Motor neuron (in vitro differentiated cells): Measurements from ENCODE around the gene TRPM2. TPM values are rescaled to one million over a fixed set of nuclear protein-coding genes. Genes with fewer than 3 reads are reported as not detected.

ENCODE experiments used
- ATAC-seq, 8 experiments: fragments of 200-7000 bp; cut with Tn5 transposase; replicated peaks in 6 of 8; 2 replicates each; pipeline ENCODE4 v1.8.0; 2021; ENCODE audit warnings: mild to moderate bottlenecking in 8 of 8, moderate library complexity in 8 of 8
- H3K27ac ChIP-seq, 2 donors: fragments of 250-450 bp; sonication (Bioruptor Pico); 2 replicates each; pipeline ENCODE4 v1.9.0; 2021; ENCODE audit warnings: antibody characterized with exemption in 2 of 2, mild to moderate bottlenecking in 2 of 2, moderate library complexity in 1 of 2
- H3K4me1 ChIP-seq, 2 donors: fragments of 250-450 bp; sonication (Bioruptor Pico); replicated peaks in 1 of 2; 2 replicates each; pipeline ENCODE4 v1.6.1; 2021; ENCODE audit warnings: antibody characterized with exemption in 2 of 2, mild to moderate bottlenecking in 2 of 2, moderate library complexity in 1 of 2
- H3K4me3 ChIP-seq, 5 donors: fragments of 250-450 bp; sonication (Bioruptor Pico); 2 replicates each; pipeline ENCODE4 v1.9.0; 2021; ENCODE audit warnings: antibody characterized with exemption in 5 of 5, mild to moderate bottlenecking in 5 of 5, moderate library complexity in 4 of 5
- WGBS, 10 experiments: fragments of 450-650 bp; shearing (Covaris generic); methylation state at CpG; one replicate each; pipeline ENCODE4 v1.0.0; 2022; 5-methylcytosine and 5-hydroxymethylcytosine counted together
- in situ Hi-C, 9 experiments: fragments of 400-800 bp; cut with MboI; loops; one replicate each; pipeline ENCODE4 v1.15.0; 2021; ENCODE audit warnings: low sequenced_read_pairs in 9 of 9, low pct_unique_long_range_greater_than_20kb in 2 of 9; ENCODE audit not compliant: unreplicated experiment in 9 of 9
- total RNA-seq, 8 experiments: library from RNA; unstranded; fragments of 300-600 nt; gene quantifications; 2 replicates each; pipeline versions ENCODE4 v1.2.3 to v1.2.4, GENCODE V29; 2022

Gene TRPM2
- total RNA-seq, 8 experiments from 2014 or later = 0.05 to 0.35 (median 0.15) TPM

DNA sequence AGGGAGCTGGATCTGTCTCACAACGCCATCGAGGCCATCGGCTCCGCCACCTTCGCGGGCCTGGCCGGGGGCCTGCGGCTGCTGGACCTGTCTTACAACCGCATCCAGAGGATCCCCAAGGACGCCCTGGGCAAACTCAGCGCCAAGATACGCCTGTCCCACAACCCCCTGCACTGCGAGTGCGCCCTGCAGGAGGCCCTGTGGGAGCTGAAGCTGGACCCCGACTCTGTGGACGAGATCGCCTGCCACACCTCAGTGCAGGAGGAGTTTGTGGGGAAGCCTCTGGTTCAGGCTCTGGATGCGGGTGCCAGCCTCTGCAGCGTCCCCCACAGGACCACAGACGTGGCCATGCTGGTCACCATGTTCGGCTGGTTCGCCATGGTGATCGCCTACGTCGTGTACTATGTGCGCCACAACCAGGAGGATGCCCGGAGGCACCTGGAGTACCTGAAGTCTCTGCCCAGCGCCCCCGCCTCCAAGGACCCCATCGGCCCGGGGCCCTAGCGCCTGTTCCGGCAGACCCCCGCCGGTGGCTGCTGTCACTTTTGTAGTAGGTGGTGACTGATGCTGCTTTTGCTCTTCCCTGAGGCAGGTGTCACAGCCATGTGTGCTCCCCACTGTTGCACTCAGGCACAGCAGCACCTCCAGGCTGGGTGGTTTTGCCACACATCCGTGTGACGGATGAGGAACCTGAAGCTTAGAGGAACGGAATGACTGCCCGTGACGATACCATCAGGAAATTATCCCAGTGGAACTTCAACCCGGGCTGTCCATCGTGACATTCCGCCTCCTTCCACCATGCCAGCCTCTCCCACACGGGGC, 103.7 kb downstream of the TRPM2 start:
- peaks cover 4 to 5% of the 10 kb centered on the region in 2 donors for H3K4me1 ChIP-seq
- in situ Hi-C loops = no loop called here
- WGBS, 10 experiments = 60 to 100% (median 88%) methylated on average over 2 to 8 of the region's 44 CpGs; no CpG with 5 or more reads in 5 of the 10 experiments

DNA sequence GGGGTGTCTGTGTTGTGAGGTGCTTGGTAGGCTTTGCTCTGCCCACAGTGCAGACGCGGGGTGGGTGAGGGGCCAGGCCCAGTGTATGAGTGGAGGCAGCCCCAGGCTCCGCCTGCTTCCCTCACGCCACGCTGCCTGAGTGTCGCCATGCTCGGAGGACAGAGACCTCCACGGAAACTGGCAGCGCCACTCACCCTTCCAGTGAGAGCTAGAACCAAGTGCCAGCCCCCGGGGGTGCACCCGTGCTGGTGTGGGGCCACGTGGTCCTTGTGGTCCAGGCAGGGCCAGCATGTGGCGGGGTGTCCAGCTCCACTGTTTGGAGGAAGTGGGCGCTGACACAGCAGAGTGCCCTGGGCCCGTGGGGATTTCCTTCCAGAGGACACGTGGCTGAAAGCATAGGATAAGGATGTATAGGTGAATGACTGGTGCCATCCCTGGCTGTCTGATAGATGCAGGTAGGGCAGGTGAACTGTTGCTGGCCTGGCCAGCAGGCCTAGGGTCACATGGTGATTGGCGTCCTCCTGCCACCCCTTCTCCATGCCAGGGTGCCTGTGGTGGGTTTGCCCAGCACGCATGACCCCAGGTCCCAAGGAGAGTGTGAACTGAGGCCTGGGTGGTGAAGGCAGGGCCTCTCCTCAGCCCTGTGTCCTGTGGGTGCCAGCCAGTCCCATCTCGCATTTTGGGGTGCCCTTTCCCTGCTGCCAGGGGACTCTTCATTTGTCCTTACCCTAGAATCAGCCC, 105.7 kb downstream of the TRPM2 start:
- in situ Hi-C loops = no loop called here

More for the DNA sequence above, 103.7 kb downstream of the TRPM2 start:
- H3K27ac ChIP-seq = no peak overlapping the region
- H3K4me3 ChIP-seq = no peak overlapping the region
- no peak for ATAC-seq

DNA sequence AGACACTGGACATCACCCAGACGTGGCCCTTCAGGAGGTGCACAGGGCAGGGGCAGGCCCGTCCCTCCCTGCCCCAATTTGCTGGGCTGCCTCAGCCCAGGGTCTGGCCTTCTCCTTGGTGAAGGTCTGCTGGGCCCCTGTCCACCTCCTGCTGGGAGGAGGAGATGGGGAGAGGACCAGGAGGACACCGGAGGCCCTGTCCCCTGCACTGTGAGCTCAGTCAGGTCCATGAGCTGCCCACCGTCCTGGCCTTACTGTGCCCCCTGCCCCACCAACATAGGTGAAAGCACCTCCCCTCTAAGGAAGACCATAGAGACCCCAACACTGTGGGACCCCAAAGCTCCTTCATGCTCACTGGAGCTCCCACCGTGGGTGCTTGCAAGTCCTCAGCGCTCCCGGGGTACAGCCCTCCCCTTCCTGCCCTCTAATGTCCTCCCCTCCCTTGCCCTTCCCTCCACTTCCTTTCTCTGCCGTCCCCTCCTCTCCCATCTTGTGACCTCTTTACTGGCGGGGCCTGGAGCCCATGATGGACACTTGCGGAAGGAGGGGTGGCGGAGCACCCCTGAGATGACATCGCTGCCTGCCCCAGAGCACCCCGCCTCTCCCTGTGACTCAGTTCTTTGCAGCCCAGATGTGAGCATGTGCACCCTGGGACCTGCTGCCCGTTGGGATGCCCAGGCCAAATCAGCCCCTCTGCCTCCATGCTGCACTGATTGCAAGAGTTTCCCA, 106.5 kb downstream of the TRPM2 start:
- in situ Hi-C loops = no loop called here
- WGBS, 10 experiments = 50 to 100% (median 59%) methylated on average over 1 to 2 of the region's 14 CpGs; no CpG with 5 or more reads in 6 of the 10 experiments

More for the DNA sequence above, 105.7 kb downstream of the TRPM2 start:
- H3K4me3 ChIP-seq = no peak overlapping the region
- no peak overlapping the region for H3K27ac ChIP-seq
- WGBS, 10 experiments = 50 to 100% (median 80%) methylated on average over 1 to 2 of the region's 19 CpGs; no CpG with 5 or more reads in 5 of the 10 experiments
- no peak for ATAC-seq
- peaks cover 4 to 5% of the 10 kb centered on the region in 2 donors for H3K4me1 ChIP-seq

DNA sequence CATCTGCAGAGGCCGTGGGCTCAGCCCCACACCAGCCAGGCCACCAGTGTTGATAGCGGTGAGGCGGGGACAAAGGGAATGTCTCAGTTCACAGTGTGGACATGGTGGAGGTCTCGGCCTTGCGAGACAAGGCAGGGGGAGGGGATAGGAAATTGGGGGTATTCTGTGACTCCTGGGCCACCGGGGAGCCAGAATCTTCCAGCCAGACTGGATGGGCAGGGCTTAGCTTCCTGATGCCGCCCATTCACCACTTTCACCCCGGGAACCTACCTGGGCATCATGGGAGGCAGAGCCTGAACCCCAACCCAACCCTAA, 107.0 kb downstream of the TRPM2 start:
- ATAC-seq = no peak
- no peak overlapping the region for H3K27ac ChIP-seq
- no CpG with 5 or more reads among the region's 8 CpGs for WGBS, 10 experiments
- no peak overlapping the region for H3K4me3 ChIP-seq
- in situ Hi-C loops = no loop called here
- peaks cover 4 to 5% of the 10 kb centered on the region in 2 donors for H3K4me1 ChIP-seq

More for the DNA sequence above, 106.5 kb downstream of the TRPM2 start:
- Histone ChIP-seq H3K27ac (no peak overlapping the region), H3K4me1 (peaks cover 4 to 5% of the 10 kb centered on the region in 2 donors), H3K4me3 (no peak overlapping the region)
- ATAC-seq = no peak

DNA sequence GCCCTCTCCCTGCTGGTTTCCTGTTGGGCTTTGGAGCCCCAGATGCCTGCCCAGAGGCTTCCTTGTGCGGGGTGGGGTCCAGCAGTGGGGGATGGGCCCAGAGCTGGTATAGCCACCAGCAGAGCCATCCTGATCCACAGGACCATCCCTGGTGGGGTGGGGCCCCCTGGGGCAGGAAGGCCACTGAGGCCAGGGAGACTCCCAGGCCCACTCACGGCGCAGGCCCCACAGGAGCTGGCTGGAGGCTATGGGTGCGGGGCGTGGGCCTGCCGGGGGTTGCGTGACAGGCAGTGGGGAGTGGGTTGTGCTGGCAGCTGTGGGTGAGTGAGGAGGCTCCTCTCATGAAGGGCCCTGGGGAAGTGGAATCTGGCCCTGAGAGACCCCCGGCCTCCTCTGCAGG, 107.6 kb downstream of the TRPM2 start:
- Histone ChIP-seq H3K27ac (no peak overlapping the region), H3K4me1 (peaks cover 3 to 5% of the 10 kb centered on the region in 2 donors), H3K4me3 (no peak overlapping the region)
- in situ Hi-C loops = no loop called here
- no peak for ATAC-seq
- WGBS, 10 experiments = no CpG with 5 or more reads among the region's 8 CpGs

DNA sequence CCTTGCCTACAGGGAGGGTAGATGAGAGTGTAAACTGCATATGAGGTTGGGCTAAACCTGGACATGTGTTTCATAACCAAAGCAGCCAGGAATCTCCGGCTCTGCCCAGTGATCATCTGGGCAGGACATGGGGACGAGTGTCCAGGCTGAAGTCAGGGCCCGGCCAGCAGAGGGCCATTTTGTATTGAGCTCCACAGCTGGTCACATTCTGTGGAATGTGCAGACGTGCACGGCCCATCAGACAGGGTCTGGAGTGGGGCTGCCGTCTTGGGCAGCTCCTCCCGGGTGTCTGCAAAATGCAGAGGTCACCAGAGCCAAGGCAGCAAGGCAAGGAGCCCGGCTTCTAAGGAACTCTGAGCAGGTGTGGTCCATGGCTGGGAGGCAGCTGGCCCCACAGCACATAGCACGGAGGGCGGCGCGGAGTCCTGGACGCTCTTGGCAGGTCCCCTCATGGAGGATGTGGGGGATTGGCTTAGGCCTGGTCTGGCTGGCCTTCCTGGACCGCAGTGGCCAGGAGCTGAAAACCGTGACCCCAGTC, 108.1 kb downstream of the TRPM2 start:
- Histone ChIP-seq H3K4me1 (peaks cover 0 to under 1% of the 10 kb centered on the region in 2 donors), H3K27ac (no peak overlapping the region), H3K4me3 (no peak overlapping the region)
- in situ Hi-C loops = no loop called here
- peak in 4 of 8 experiments; percentile 51 to 83 (median 62) for ATAC-seq
- 40 to 80% (median 68%) methylated on average over 1 to 7 of the region's 15 CpGs; no CpG with 5 or more reads in 6 of the 10 experiments for WGBS, 10 experiments

DNA sequence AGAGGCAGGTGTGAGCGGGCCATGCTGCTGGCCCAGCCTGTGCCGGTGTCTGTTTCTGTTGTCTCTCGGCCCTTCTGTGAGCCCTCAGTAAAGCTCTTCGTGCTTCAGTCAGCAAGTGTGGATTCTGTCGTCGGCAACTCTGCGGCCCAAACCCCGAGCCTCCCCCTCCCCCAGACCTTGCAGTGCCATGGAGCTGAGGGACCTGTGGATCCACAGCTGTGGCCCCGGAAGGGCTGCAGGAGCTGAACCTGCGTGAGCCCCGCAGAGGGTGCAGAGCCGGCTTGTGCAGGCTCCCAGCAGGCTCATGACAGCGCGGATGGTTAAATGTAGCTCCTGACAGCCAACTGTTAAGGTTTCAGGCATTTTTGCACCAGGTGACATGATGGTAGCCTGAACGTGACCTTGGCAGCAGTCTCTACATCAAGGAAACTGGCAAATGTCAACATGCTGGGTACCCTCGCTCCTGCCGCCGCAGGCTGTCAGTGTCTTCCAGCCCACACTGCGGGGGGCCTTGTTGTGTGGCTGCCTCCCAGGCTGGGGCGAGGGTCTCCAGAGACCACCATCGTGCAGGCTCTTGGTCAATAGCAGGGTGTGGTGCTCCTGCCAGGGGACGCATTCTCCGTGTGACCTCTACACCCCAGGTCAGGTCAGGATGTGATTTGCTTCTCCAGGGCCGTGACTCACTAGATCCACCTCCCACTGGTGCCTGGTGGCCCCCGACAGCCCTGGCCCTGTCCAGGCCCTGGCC, 108.8 kb downstream of the TRPM2 start:
- Histone ChIP-seq H3K4me3 (no peak overlapping the region), H3K27ac (no peak overlapping the region), H3K4me1 (no peaks in the 10 kb centered on the region)
- in situ Hi-C loops = no loop called here
- no peak for ATAC-seq
- WGBS, 10 experiments = 79 to 100% (median 90%) methylated on average over 1 to 6 of the region's 25 CpGs; no CpG with 5 or more reads in 3 of the 10 experiments

DNA sequence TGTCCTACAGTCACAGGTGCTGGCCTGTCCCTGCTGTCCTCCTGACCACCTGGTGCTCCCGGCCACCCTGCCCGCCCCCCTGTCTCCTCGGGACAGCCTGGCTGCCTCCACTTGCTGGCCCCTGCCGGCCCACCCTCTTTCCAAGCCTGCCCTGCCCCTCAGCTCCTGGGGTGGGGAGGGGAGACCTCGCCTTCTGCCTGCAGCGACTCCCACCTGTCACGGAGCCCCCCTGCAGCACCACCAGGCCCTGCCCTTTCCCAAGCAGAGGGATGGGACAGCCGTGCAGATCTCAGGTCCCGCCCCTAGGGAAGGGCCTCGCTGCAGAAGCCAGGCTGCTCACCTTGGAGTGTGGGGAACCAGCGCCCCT, 109.4 kb downstream of the TRPM2 start:
- in situ Hi-C loops = no loop called here
- Histone ChIP-seq H3K4me1 (no peaks in the 10 kb centered on the region), H3K4me3 (no peak overlapping the region), H3K27ac (no peak overlapping the region)
- WGBS, 10 experiments = 60 to 70% methylated on average over 1 to 2 of the region's 11 CpGs; no CpG with 5 or more reads in 8 of the 10 experiments
- ATAC-seq = no peak

DNA sequence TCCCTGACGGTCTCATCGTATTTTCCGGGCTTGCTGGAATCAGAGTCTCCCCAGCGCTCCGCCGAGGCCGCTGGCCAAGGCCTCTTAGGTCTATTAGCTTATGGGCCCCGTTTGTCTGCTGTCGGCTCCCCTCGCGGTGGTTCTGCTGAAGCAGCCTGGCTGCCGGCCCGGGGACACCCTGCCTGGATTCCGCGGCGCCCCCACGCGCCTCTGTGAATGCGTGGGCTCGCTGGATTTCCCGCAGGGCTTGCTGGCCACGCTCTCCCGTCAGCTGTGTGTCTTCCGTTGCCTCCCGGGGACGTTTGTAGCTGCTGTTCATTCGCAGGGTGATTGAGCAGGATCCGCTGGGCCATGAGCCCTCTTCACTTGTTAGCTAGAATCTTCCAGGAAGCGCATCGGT, 110.3 kb downstream of the TRPM2 start:
- in situ Hi-C loops = no loop called here
- WGBS, 10 experiments = 50 to 100% (median 65%) methylated on average over 2 to 14 of the region's 30 CpGs; no CpG with 5 or more reads in 4 of the 10 experiments
- no peak overlapping the region for H3K4me3 ChIP-seq
- no peaks in the 10 kb centered on the region for H3K4me1 ChIP-seq
- peak in 3 of 8 experiments; percentile 28 to 53 (median 40) for ATAC-seq
- H3K27ac ChIP-seq = no peak overlapping the region

DNA sequence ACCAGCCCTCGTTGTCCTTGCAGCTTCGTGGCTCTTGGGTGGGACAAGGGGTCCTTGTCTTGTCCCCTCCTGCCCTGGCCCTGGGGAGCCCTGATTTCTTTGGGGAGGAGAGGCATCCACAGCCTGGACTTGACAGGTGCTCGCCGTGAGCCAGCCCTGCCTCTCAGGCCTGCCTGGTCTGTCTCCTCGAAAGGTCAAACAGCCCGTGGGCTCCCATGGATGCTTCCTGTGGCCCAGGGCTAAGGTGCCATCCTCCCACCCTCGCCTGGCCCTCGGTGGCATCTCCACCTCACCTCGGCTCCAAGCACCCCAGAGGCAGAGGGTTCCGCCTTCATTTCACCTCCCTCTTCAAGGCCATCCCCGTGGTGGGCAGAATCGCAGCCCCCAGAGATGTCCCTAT, 110.9 kb downstream of the TRPM2 start:
- in situ Hi-C loops = no loop called here
- ATAC-seq = no peak
- H3K4me3 ChIP-seq = no peak overlapping the region
- H3K27ac ChIP-seq = no peak overlapping the region
- 25 to 100% (median 86%) methylated on average over 1 to 7 of the region's 12 CpGs; no CpG with 5 or more reads in 3 of the 10 experiments for WGBS, 10 experiments
- H3K4me1 ChIP-seq = no peaks in the 10 kb centered on the region

DNA sequence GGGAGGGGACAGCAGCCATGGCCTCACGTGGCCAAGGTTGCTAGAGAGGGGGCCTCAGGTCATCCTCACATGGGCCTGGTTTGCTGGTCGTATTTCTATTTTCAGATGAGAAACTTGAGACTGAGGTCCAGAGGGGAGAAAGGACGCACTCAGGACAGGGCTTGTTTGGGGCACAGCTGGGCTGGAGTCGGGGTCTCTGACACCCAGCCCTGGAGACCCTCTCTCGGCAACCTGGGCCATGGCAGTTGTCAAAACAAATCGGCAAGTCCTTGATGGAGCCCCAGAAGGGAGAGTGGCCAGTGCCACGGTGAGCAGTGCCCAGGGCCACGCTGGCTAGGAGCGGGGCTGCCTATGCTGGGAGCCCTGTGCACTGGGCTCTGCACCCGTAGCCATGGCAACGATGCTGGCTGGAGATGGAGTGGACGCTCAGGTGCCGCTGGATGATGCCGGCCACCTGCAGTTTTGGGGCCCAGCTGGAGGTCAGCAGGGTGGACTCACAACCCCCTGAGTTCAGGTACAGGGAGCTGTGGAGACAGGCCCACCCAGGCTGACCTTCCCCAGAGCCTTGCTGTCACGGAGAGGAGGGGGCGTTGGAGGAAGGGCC, 113.0 kb downstream of the TRPM2 start:
- Histone ChIP-seq H3K4me3 (no peak overlapping the region), H3K4me1 (no peaks in the 10 kb centered on the region), H3K27ac (no peak overlapping the region)
- ATAC-seq = peak in 3 of 8 experiments; percentile 17 to 40 (median 39)
- in situ Hi-C loops = no loop called here
- 30 to 100% (median 75%) methylated on average over 1 to 6 of the region's 16 CpGs; no CpG with 5 or more reads in 4 of the 10 experiments for WGBS, 10 experiments
